Hepatocyte (in vitro differentiated cells): Measurements from ENCODE around the gene GLT8D1. TPM values are rescaled to one million over a fixed set of nuclear protein-coding genes. Genes with fewer than 3 reads are reported as not detected.

Experiments used
- DNase-seq: peaks from one replicate; pipeline ENCODE4 v3.0.0-alpha.2; 2016; ENCODE audit warnings: low spot score
- H2AFZ ChIP-seq: fragments of 200-600 bp; sonication (generic); 2 replicates; pipeline ENCODE4 v1.6.0; 2016; ENCODE audit warnings: antibody characterized with exemption, mild to moderate bottlenecking
- H3K27ac ChIP-seq: fragments of 200-600 bp; sonication (generic); 2 replicates; pipeline ENCODE4 v1.5.1; 2016; ENCODE audit warnings: mild to moderate bottlenecking
- H3K27me3 ChIP-seq: fragments of 200-600 bp; sonication (generic); 2 replicates; pipeline ENCODE4 v1.6.1; 2016
- H3K36me3 ChIP-seq: fragments of 200-600 bp; sonication (generic); replicated peaks from 2 replicates; pipeline ENCODE4 v1.5.1; 2016; ENCODE audit warnings: low read depth; ENCODE audit not compliant: insufficient read depth
- H3K4me1 ChIP-seq: fragments of 200-600 bp; sonication (generic); 2 replicates; pipeline ENCODE4 v1.5.1; 2016; ENCODE audit warnings: mild to moderate bottlenecking, moderate library complexity; ENCODE audit not compliant: insufficient read depth
- H3K4me2 ChIP-seq: fragments of 200-600 bp; sonication (generic); 2 replicates; pipeline ENCODE4 v1.6.0; 2016
- H3K4me3 ChIP-seq: fragments of 200-600 bp; sonication (generic); 2 replicates; pipeline ENCODE4 v1.5.1; 2016; ENCODE audit warnings: mild to moderate bottlenecking
- H3K79me2 ChIP-seq: fragments of 200-600 bp; sonication (generic); 2 replicates; pipeline ENCODE4 v1.6.0; 2017; ENCODE audit warnings: mild to moderate bottlenecking
- H3K9me2 ChIP-seq: fragments of 200-600 bp; sonication (generic); replicated peaks from 2 replicates; pipeline ENCODE4 v1.6.0; 2017; ENCODE audit warnings: mild to moderate bottlenecking; ENCODE audit not compliant: insufficient read depth
- H3K9me3 ChIP-seq: fragments of 200-600 bp; sonication (generic); 2 replicates; pipeline ENCODE4 v1.5.1; 2016; ENCODE audit warnings: low read depth, mild to moderate bottlenecking
- H4K20me1 ChIP-seq: fragments of 200-600 bp; sonication (generic); 2 replicates; pipeline ENCODE4 v1.6.0; 2016; ENCODE audit warnings: mild to moderate bottlenecking; ENCODE audit not compliant: insufficient read depth, poor library complexity, severe bottlenecking
- CTCF ChIP-seq: fragments of 200-600 bp; sonication (generic); IDR thresholded peaks from 2 replicates; pipeline ENCODE4 v1.5.1; 2016; ENCODE audit warnings: antibody characterized with exemption, mild to moderate bottlenecking; ENCODE audit not compliant: poor library complexity
- EZH2 ChIP-seq: fragments of 200-600 bp; sonication (generic); IDR thresholded peaks from 2 replicates; pipeline ENCODE4 v1.6.1; 2016; ENCODE audit warnings: antibody characterized with exemption, mild to moderate bottlenecking, borderline replicate concordance
- EZH2phosphoT487 ChIP-seq: fragments of 200-600 bp; sonication (generic); IDR thresholded peaks from one replicate; pipeline ENCODE4 v1.6.1; 2018; ENCODE audit warnings: antibody characterized with exemption, mild to moderate bottlenecking, low read depth, moderate library complexity; ENCODE audit not compliant: unreplicated experiment, severe bottlenecking
- WGBS: methylation state at CpG from one replicate; pipeline ENCODE4 v1.1.6; 2016; ENCODE audit warnings: low lambda C conversion rate; ENCODE audit errors: missing lambda C conversion rate; 5-methylcytosine and 5-hydroxymethylcytosine counted together
- polyA plus RNA-seq: library from polyadenylated mRNA; unstranded; fragments of >200 nt; fragmentation: Nextera tagmentation; extraction: Ambion mirVana; gene quantifications from 2 replicates; pipeline ENCODE4 v1.2.1, GENCODE V29; 2016
- total RNA-seq: library from RNA; depleted of rRNA; stranded (reverse); fragments of >200 nt; gene quantifications from 2 replicates; pipeline ENCODE4 v1.2.3, GENCODE V29; 2014

The GLT8D1 gene
- total and polyA plus RNA-seq, 2 experiments from 2014 or later: 79.9 to 97.9 TPM

- Histone ChIP-seq H3K27me3 (no peaks in the 10 kb centered on the region), H3K79me2 (peaks cover 26% of the 10 kb centered on the region), H3K9me3 (no peaks in the 10 kb centered on the region), H3K4me2 (no peak overlapping the region), H3K4me1 (no peaks in the 10 kb centered on the region), H2AFZ (no peak overlapping the region), H3K36me3 (peaks cover 12% of the 10 kb centered on the region), H3K27ac (no peak overlapping the region), H3K9me2 (no peaks in the 10 kb centered on the region), H3K4me3 (no peak overlapping the region), H4K20me1 (no peaks in the 10 kb centered on the region)
- DNase-seq: no peak
- TF ChIP-seq EZH2phosphoT487 (no peak), CTCF (no peak), EZH2 (no peak)
- 93% methylated on average over 2 of the region's 2 CpGs for WGBS
These were observed 8.6 kb downstream of the GLT8D1 start for GRCh38 chr3:52696830-52697631.

GRCh38 chr3:52695798-52696671, 9.6 kb downstream of the GLT8D1 start:
- WGBS: 95% methylated on average over 4 of the region's 4 CpGs
- no peaks in the 10 kb centered on the region for H3K9me2 ChIP-seq
- H3K36me3 ChIP-seq: peaks cover 12% of the 10 kb centered on the region
- H3K4me2 ChIP-seq: no peak overlapping the region
- H3K27me3 ChIP-seq: no peaks in the 10 kb centered on the region
- no peaks in the 10 kb centered on the region for H3K9me3 ChIP-seq
- H3K79me2 ChIP-seq: peaks cover 16% of the 10 kb centered on the region
- no peak overlapping the region for H2AFZ ChIP-seq
- no peak overlapping the region for H3K4me3 ChIP-seq
- H4K20me1 ChIP-seq: no peaks in the 10 kb centered on the region
- no peak for TF ChIP-seq EZH2
- no peak for TF ChIP-seq CTCF
- TF ChIP-seq EZH2phosphoT487: no peak
- H3K27ac ChIP-seq: no peak overlapping the region
- H3K4me1 ChIP-seq: no peaks in the 10 kb centered on the region
- DNase-seq: no peak

GRCh38 chr3:52694528-52695189, 10.9 kb downstream of the GLT8D1 start:
- peaks cover 11% of the 10 kb centered on the region for H3K79me2 ChIP-seq
- no peaks in the 10 kb centered on the region for H4K20me1 ChIP-seq
- DNase-seq: no peak
- H2AFZ ChIP-seq: no peak overlapping the region
- H3K27me3 ChIP-seq: no peaks in the 10 kb centered on the region
- 97% methylated on average over 7 of the region's 7 CpGs for WGBS
- no peak overlapping the region for H3K4me3 ChIP-seq
- no peaks in the 10 kb centered on the region for H3K4me1 ChIP-seq
- no peak overlapping the region for H3K27ac ChIP-seq
- H3K9me2 ChIP-seq: no peaks in the 10 kb centered on the region
- H3K4me2 ChIP-seq: no peak overlapping the region
- H3K9me3 ChIP-seq: no peaks in the 10 kb centered on the region
- H3K36me3 ChIP-seq: peaks cover 12% of the 10 kb centered on the region
- TF ChIP-seq CTCF: no peak
- no peak for TF ChIP-seq EZH2
- no peak for TF ChIP-seq EZH2phosphoT487
